ENCODE results near the gene ZMIZ1.

ZMIZ1 gene

GRCh38 chr10:79082035-79082373 is 13.2 kb downstream of the ZMIZ1 start:
- DNase-seq (ENCODE audit: low spot score) = no peak

GRCh38 chr10:79082631-79083596 is 14.1 kb downstream of the ZMIZ1 start:
- DNase-seq (ENCODE audit: low spot score) = no peak

- DNase-seq (ENCODE audit: low spot score) = peak; percentile 74
These were observed 15.5 kb downstream of the ZMIZ1 start for GRCh38 chr10:79084012-79084971.

GRCh38 chr10:79084972-79085597 is 16.3 kb downstream of the ZMIZ1 start:
- DNase-seq (ENCODE audit: low spot score) = no peak

GRCh38 chr10:79086822-79087221 is 18.1 kb downstream of the ZMIZ1 start:
- DNase-seq (ENCODE audit: low spot score) = no peak

GRCh38 chr10:79087721-79088120 is 19.0 kb downstream of the ZMIZ1 start:
- no peak for DNase-seq (ENCODE audit: low spot score)

GRCh38 chr10:79088176-79088575 is 19.4 kb downstream of the ZMIZ1 start:
- DNase-seq (ENCODE audit: low spot score) = no peak

- DNase-seq (ENCODE audit: low spot score) = no peak
These were observed 20.0 kb downstream of the ZMIZ1 start for GRCh38 chr10:79088613-79089355.

GRCh38 chr10:79089632-79090031 is 20.9 kb downstream of the ZMIZ1 start:
- DNase-seq (ENCODE audit: low spot score) = no peak

GRCh38 chr10:79090134-79090803 is 21.5 kb downstream of the ZMIZ1 start:
- peak; percentile 49 for DNase-seq (ENCODE audit: low spot score)

- no peak for DNase-seq (ENCODE audit: low spot score)
These were observed 23.6 kb downstream of the ZMIZ1 start for GRCh38 chr10:79092292-79092896.

- DNase-seq (ENCODE audit: low spot score) = no peak
These were observed 25.1 kb downstream of the ZMIZ1 start for GRCh38 chr10:79093658-79094411.

- DNase-seq (ENCODE audit: low spot score) = no peak
These were observed 25.8 kb downstream of the ZMIZ1 start for GRCh38 chr10:79094412-79095175.

GRCh38 chr10:79095316-79095715 is 26.6 kb downstream of the ZMIZ1 start:
- no peak for DNase-seq (ENCODE audit: low spot score)

- no peak for DNase-seq (ENCODE audit: low spot score)
These were observed 27.7 kb downstream of the ZMIZ1 start for GRCh38 chr10:79096514-79096913.

GRCh38 chr10:79097021-79097872 is 28.5 kb downstream of the ZMIZ1 start:
- peak; percentile 57 for DNase-seq (ENCODE audit: low spot score)

- DNase-seq (ENCODE audit: low spot score) = no peak
These were observed 29.3 kb downstream of the ZMIZ1 start for GRCh38 chr10:79098061-79098460.

GRCh38 chr10:79098596-79099015 is 29.8 kb downstream of the ZMIZ1 start:
- no peak for DNase-seq (ENCODE audit: low spot score)

All from AG08396 (cell line).